KMS-11 (cell line): Measurements from ENCODE around the gene SLC6A14.

Experiments used
- H2AFZ ChIP-seq: fragments of 200-600 bp; sonication (generic); 2 replicates; pipeline ENCODE4 v1.6.1; 2016; ENCODE audit warnings: antibody characterized with exemption, mixed run types, low read depth
- H3K27ac ChIP-seq: fragments of 200-600 bp; sonication (generic); 2 replicates; pipeline ENCODE4 v1.6.1; 2016; ENCODE audit warnings: mild to moderate bottlenecking, mixed run types
- H3K27me3 ChIP-seq: fragments of 200-600 bp; sonication (generic); 2 replicates; pipeline ENCODE4 v1.6.1; 2017; ENCODE audit warnings: mild to moderate bottlenecking, low read depth, mixed run types, moderate library complexity; ENCODE audit not compliant: insufficient read depth
- H3K36me3 ChIP-seq: fragments of 200-600 bp; sonication (generic); 2 replicates; pipeline ENCODE4 v1.6.1; 2017; ENCODE audit warnings: mild to moderate bottlenecking, mixed run types; ENCODE audit not compliant: insufficient read depth
- H3K4me1 ChIP-seq: fragments of 200-600 bp; sonication (generic); 2 replicates; pipeline ENCODE4 v1.6.1; 2016; ENCODE audit warnings: mild to moderate bottlenecking, low read depth, mixed run types; ENCODE audit not compliant: poor library complexity, severe bottlenecking
- H3K4me2 ChIP-seq: fragments of 200-600 bp; sonication (generic); 2 replicates; pipeline ENCODE4 v1.7.0; 2016; ENCODE audit warnings: mild to moderate bottlenecking, mixed run types
- H3K4me3 ChIP-seq: fragments of 200-600 bp; sonication (generic); IDR thresholded peaks from 2 replicates; pipeline ENCODE4 v1.6.1; 2017; ENCODE audit warnings: low read depth, low read length, mixed read lengths; ENCODE audit not compliant: insufficient read depth
- H3K79me2 ChIP-seq: fragments of 200-600 bp; sonication (generic); 2 replicates; pipeline ENCODE4 v1.6.1; 2016; ENCODE audit warnings: low read depth, mixed run types; ENCODE audit not compliant: insufficient read depth
- H3K9ac ChIP-seq: fragments of 200-600 bp; sonication (generic); 2 replicates; pipeline ENCODE4 v1.6.1; 2016; ENCODE audit warnings: mild to moderate bottlenecking, mixed run types
- H4K20me1 ChIP-seq: fragments of 200-600 bp; sonication (generic); 2 replicates; pipeline ENCODE4 v1.6.1; 2016; ENCODE audit warnings: mild to moderate bottlenecking, mixed run types; ENCODE audit not compliant: insufficient read depth
- TF ChIP-seq, protein P1 (sequence below): fragments of 200-600 bp; sonication (generic); conservative IDR thresholded peaks from 2 replicates; pipeline ENCODE4 v1.6.1; 2017; ENCODE audit warnings: low read depth, mild to moderate bottlenecking, antibody characterized with exemption, low read length, moderate library complexity, mixed read lengths

Gene SLC6A14, protein sequence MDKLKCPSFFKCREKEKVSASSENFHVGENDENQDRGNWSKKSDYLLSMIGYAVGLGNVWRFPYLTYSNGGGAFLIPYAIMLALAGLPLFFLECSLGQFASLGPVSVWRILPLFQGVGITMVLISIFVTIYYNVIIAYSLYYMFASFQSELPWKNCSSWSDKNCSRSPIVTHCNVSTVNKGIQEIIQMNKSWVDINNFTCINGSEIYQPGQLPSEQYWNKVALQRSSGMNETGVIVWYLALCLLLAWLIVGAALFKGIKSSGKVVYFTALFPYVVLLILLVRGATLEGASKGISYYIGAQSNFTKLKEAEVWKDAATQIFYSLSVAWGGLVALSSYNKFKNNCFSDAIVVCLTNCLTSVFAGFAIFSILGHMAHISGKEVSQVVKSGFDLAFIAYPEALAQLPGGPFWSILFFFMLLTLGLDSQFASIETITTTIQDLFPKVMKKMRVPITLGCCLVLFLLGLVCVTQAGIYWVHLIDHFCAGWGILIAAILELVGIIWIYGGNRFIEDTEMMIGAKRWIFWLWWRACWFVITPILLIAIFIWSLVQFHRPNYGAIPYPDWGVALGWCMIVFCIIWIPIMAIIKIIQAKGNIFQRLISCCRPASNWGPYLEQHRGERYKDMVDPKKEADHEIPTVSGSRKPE

DNA sequence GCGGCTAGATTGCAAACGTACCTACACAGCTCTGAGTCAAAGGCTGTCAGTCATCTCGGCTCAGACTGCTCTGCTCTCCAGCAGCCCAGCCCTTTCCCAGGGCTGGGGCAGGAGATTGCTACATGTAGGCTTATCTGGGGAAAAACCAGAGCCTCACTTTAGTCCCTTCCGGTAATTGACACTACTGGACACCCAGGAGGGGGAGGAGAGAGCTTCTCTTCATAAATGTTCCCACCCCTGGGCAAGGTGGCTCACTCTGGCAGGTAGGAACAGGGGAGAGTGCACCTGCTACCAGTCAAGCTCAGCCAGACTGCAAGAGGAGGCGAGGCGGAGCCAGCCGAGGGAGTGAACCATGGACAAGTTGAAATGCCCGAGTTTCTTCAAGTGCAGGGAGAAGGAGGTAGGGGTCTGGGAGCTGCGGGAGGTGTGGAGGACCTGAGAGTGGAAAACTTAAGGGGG, at the start of gene SLC6A14:
SLC6A14 (plus strand) TSS at position 249 of the 459 bp plus-strand sequence; CDS start at position 353, 104 bp downstream.
- Histone ChIP-seq H3K4me3 (no peak within 1 kb of the TSS), H3K4me2 (no peak within 1 kb of the TSS), H3K79me2 (no peaks in the 10 kb centered on the region), H3K9ac (no peak within 1 kb of the TSS), H3K36me3 (no peaks in the 10 kb centered on the region), H4K20me1 (no peaks in the 10 kb centered on the region), H3K27ac (no peak within 1 kb of the TSS), H3K27me3 (no peaks in the 10 kb centered on the region), H3K4me1 (no peaks in the 10 kb centered on the region), H2AFZ (no peak within 1 kb of the TSS)
- TF ChIP-seq, protein P1, sequence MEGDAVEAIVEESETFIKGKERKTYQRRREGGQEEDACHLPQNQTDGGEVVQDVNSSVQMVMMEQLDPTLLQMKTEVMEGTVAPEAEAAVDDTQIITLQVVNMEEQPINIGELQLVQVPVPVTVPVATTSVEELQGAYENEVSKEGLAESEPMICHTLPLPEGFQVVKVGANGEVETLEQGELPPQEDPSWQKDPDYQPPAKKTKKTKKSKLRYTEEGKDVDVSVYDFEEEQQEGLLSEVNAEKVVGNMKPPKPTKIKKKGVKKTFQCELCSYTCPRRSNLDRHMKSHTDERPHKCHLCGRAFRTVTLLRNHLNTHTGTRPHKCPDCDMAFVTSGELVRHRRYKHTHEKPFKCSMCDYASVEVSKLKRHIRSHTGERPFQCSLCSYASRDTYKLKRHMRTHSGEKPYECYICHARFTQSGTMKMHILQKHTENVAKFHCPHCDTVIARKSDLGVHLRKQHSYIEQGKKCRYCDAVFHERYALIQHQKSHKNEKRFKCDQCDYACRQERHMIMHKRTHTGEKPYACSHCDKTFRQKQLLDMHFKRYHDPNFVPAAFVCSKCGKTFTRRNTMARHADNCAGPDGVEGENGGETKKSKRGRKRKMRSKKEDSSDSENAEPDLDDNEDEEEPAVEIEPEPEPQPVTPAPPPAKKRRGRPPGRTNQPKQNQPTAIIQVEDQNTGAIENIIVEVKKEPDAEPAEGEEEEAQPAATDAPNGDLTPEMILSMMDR, result no peak

DNA sequence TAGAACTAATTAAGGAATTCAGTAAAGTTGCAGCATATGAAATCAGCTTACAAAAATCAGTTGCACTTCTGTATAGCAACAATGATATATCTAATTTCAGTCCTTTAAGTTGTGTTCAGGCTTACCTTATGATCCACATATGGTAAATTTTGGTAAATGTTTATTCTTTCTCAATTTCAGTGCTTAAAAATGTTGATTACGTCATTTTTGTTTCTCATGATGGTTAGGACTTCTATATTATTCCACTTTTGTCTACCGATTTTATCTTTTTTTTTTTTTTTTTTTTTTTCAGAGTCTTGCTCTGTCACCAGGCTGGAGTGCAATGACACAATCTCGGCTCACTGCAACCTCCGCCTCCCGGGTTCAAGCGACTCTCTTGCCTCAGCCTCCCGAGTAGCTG, 40.7 kb upstream of the SLC6A14 start:
- H3K4me3 ChIP-seq, result no peak overlapping the region
- H4K20me1 ChIP-seq, result no peaks in the 10 kb centered on the region
- no peaks in the 10 kb centered on the region for H3K36me3 ChIP-seq
- TF ChIP-seq, protein P1, result no peak
- no peaks in the 10 kb centered on the region for H3K79me2 ChIP-seq
- no peak overlapping the region for H2AFZ ChIP-seq
- no peak overlapping the region for H3K27ac ChIP-seq
- H3K4me2 ChIP-seq, result no peak overlapping the region
- H3K9ac ChIP-seq, result no peak overlapping the region
- no peaks in the 10 kb centered on the region for H3K4me1 ChIP-seq
- no peaks in the 10 kb centered on the region for H3K27me3 ChIP-seq

DNA sequence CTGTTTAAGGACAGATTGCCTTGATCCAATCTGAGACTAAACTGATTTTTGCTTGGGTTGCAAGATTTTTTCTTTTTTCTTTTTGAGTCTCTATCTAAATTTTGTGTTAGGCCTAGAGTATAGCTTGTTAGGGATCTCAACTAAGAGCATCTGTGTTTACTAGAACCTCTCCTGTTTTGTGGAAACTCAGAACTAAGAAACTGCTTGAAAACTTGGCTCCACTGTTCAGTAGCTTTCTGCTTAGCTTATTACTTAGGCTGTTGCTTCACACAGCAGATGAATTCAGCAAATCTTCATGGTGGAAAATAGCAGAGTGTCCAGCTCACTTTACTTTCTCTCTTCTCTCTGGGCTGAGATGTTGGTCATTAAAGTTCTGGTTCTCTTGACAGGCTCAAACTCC, 36.7 kb upstream of the SLC6A14 start:
- Histone ChIP-seq H3K4me1 (no peaks in the 10 kb centered on the region), H3K9ac (no peak overlapping the region), H2AFZ (no peak overlapping the region), H3K4me3 (no peak overlapping the region), H3K79me2 (no peaks in the 10 kb centered on the region), H3K36me3 (no peaks in the 10 kb centered on the region), H3K4me2 (no peak overlapping the region), H3K27ac (no peak overlapping the region), H3K27me3 (no peaks in the 10 kb centered on the region), H4K20me1 (no peaks in the 10 kb centered on the region)
- TF ChIP-seq, protein P1, result no peak

DNA sequence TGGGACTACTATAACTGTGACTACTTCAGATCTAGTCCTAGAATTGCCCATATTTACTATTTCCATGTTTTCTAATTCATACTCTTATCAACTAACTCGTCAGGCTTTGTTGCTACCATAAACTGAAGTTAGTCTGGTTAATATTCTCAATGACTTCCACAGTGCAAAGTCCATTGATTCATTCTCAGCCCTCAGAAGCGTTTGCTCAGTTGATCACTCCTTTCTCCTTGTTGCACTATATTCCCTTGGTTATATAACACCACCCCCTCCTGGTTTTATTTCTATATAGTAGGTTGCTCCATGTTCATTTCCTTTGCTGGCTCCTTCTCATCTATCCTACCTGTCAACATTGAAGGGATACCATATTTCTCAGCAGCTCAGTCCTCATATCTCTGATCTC, 27.2 kb upstream of the SLC6A14 start:
- Histone ChIP-seq H4K20me1 (no peaks in the 10 kb centered on the region), H3K4me2 (no peak overlapping the region), H3K36me3 (no peaks in the 10 kb centered on the region)

More for the DNA sequence above, 27.2 kb upstream of the SLC6A14 start:
- Histone ChIP-seq H3K27me3 (no peaks in the 10 kb centered on the region), H3K4me3 (no peak overlapping the region), H2AFZ (no peak overlapping the region), H3K27ac (no peak overlapping the region), H3K9ac (no peak overlapping the region), H3K4me1 (no peaks in the 10 kb centered on the region), H3K79me2 (no peaks in the 10 kb centered on the region)
- TF ChIP-seq, protein P1, result no peak
